ENCODE data around the gene PLCB3. TPM values are rescaled to one million over a fixed set of nuclear protein-coding genes. Genes with fewer than 3 reads are reported as not detected.

The PLCB3 gene
- total RNA-seq, 1 experiment from 2014 or later = 41.2 TPM

GRCh38 chr11:64260147-64260708 lies 8.9 kb downstream of the PLCB3 start:
- intact Hi-C loops (cut with micrococcal nuclease; ENCODE audit: unreplicated experiment) (no loop called here), in situ Hi-C loops (cut with HindIII; ENCODE audit: low pct_unique_long_range_greater_than_20kb, low sequenced_read_pairs) (no loop called here)
- POLR2A ChIA-PET = no interaction called here
- ATAC-seq = no peak
- Histone ChIP-seq H3K27me3 (ENCODE audit: control insufficient read depth, insufficient read depth, low read length) (no peaks in the 10 kb centered on the region), H3K4me1 (ENCODE audit: control insufficient read depth, insufficient read depth, low read length) (peaks cover 3% of the 10 kb centered on the region; the same call in 1 of the 2 replicates), H3K27ac (ENCODE audit: low read length) (no peak overlapping the region), H3K9me3 (ENCODE audit: control insufficient read depth, insufficient read depth, low read depth, low read length) (no peaks in the 10 kb centered on the region), H3K4me3 (ENCODE audit: low read depth in 2 of 2, low read length in 2 of 2) (no peak overlapping the region), H3K36me3 (ENCODE audit: control insufficient read depth, insufficient read depth, low read length) (no peaks in the 10 kb centered on the region; the same call in 1 of the 2 replicates)
- no peak for DNase-seq (ENCODE audit: low read depth, low spot score)
- no TSS peak for BruUV-seq (replicated peaks)
- CTCF ChIA-PET = no interaction called here
- TF ChIP-seq, protein P1, sequence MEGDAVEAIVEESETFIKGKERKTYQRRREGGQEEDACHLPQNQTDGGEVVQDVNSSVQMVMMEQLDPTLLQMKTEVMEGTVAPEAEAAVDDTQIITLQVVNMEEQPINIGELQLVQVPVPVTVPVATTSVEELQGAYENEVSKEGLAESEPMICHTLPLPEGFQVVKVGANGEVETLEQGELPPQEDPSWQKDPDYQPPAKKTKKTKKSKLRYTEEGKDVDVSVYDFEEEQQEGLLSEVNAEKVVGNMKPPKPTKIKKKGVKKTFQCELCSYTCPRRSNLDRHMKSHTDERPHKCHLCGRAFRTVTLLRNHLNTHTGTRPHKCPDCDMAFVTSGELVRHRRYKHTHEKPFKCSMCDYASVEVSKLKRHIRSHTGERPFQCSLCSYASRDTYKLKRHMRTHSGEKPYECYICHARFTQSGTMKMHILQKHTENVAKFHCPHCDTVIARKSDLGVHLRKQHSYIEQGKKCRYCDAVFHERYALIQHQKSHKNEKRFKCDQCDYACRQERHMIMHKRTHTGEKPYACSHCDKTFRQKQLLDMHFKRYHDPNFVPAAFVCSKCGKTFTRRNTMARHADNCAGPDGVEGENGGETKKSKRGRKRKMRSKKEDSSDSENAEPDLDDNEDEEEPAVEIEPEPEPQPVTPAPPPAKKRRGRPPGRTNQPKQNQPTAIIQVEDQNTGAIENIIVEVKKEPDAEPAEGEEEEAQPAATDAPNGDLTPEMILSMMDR (IDR thresholded peaks at IDR 0.05) = no peak
- no peak for TF ChIP-seq SIN3A (IDR thresholded peaks at IDR 0.05; ENCODE audit: borderline replicate concordance, insufficient read depth, low read depth, low read length)

DNA sequence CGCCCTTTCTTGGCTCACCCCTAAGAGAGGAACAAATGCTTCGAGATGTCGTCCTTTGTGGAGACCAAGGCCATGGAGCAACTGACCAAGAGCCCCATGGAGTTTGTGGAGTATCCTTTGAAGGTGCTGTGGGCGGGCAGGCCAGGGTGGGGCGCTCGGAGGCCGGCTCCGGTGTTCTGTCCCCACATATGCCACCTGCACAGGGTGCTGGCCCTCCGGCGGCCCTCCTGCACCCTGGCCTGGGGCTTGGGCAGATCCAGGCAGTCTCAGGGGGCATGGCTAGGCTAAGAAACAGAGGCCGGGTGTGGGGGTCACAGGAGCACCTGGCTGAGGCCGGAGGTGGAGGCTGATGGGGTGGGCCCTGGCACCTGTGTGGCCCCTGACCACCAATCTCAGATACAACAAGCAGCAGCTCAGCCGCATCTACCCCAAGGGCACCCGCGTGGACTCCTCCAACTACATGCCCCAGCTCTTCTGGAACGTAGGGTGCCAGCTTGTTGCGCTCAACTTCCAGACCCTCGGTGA lies 10.3 kb downstream of the PLCB3 start:
- H3K27ac ChIP-seq (ENCODE audit: low read length) = no peak overlapping the region
- H3K36me3 ChIP-seq (ENCODE audit: control insufficient read depth, insufficient read depth, low read length) = no peaks in the 10 kb centered on the region
- DNase-seq (ENCODE audit: low read depth, low spot score) (no peak), ATAC-seq (no peak)
- intact Hi-C loops (cut with micrococcal nuclease; ENCODE audit: unreplicated experiment) (no loop called here), in situ Hi-C loops (cut with HindIII; ENCODE audit: low pct_unique_long_range_greater_than_20kb, low sequenced_read_pairs) (no loop called here)
- ChIA-PET POLR2A (no interaction called here), CTCF (no interaction called here)
- no peak overlapping the region for H3K4me3 ChIP-seq (ENCODE audit: low read depth in 2 of 2, low read length in 2 of 2)
- H3K4me1 ChIP-seq (ENCODE audit: control insufficient read depth, insufficient read depth, low read length) = peaks cover 3% of the 10 kb centered on the region; the same call in 1 of the 2 replicates
- no peaks in the 10 kb centered on the region for H3K27me3 ChIP-seq (ENCODE audit: control insufficient read depth, insufficient read depth, low read length)
- TF ChIP-seq, protein P1 (IDR thresholded peaks at IDR 0.05) = no peak
- TF ChIP-seq TCF7L2 (IDR thresholded peaks at IDR 0.05; ENCODE audit: low read depth, low read length) = no peak
- no peak for TF ChIP-seq POLR2AphosphoS5 (IDR thresholded peaks at IDR 0.05; ENCODE audit: low read depth, low read length)
- TF ChIP-seq REST (IDR thresholded peaks at IDR 0.05; ENCODE audit: insufficient read depth in 1 of 2, low read depth in 2 of 2, low read length in 1 of 2) = no peak
- no peak for TF ChIP-seq SIN3A (IDR thresholded peaks at IDR 0.05; ENCODE audit: borderline replicate concordance, insufficient read depth, low read depth, low read length)
- BruUV-seq (replicated peaks) = no TSS peak
- H3K9me3 ChIP-seq (ENCODE audit: control insufficient read depth, insufficient read depth, low read depth, low read length) = no peaks in the 10 kb centered on the region

Data from Panc1 (cell line).